Karpas-422 (cell line): ENCODE results near the gene TMC4. TPM values are rescaled to one million over a fixed set of nuclear protein-coding genes. Genes with fewer than 3 reads are reported as not detected.
"Not testable (repeated sequence)": the region's sequence is repeated elsewhere in the genome, so short reads cannot be mapped to it uniquely, and the experiment has no call there.

ENCODE experiments used
- DNase-seq: peaks from one replicate; pipeline ENCODE4 v3.0.0-alpha.2; 2015
- H2AFZ ChIP-seq: fragments of 200-600 bp; sonication (generic); 2 replicates; pipeline ENCODE4 v1.6.1; 2014; ENCODE audit warnings: antibody characterized with exemption, low read length, mixed read lengths
- H3K27ac ChIP-seq: fragments of 200-600 bp; sonication (generic); 2 replicates; pipeline ENCODE4 v1.5.1; 2014; ENCODE audit warnings: mild to moderate bottlenecking, low read length, moderate library complexity
- H3K27me3 ChIP-seq: fragments of 200-600 bp; sonication (generic); 2 replicates; pipeline ENCODE4 v1.6.1; 2014; ENCODE audit warnings: low read length, mixed read lengths
- H3K36me3 ChIP-seq: fragments of 200-600 bp; sonication (generic); 2 replicates; pipeline ENCODE4 v1.6.1; 2014; ENCODE audit warnings: low read length, mixed read lengths; ENCODE audit not compliant: insufficient read depth
- H3K4me1 ChIP-seq: fragments of 200-600 bp; sonication (generic); 2 replicates; pipeline ENCODE4 v1.6.1; 2014; ENCODE audit warnings: mild to moderate bottlenecking, low read length, mixed read lengths
- H3K4me2 ChIP-seq: fragments of 200-600 bp; sonication (generic); 2 replicates; pipeline ENCODE4 v1.6.1; 2014; ENCODE audit warnings: low read length, low read depth, mild to moderate bottlenecking; ENCODE audit not compliant: poor library complexity, severe bottlenecking
- H3K4me3 ChIP-seq: fragments of 200-600 bp; sonication (generic); 2 replicates; pipeline ENCODE4 v1.5.1; 2014; ENCODE audit warnings: mild to moderate bottlenecking, antibody characterized with exemption, low read length, mixed read lengths
- H3K79me2 ChIP-seq: fragments of 200-600 bp; sonication (generic); 2 replicates; pipeline ENCODE4 v1.6.1; 2014; ENCODE audit warnings: mild to moderate bottlenecking, low read length, mixed read lengths
- H3K9ac ChIP-seq: fragments of 200-600 bp; sonication (generic); 2 replicates; pipeline ENCODE4 v1.6.0; 2014; ENCODE audit warnings: low read length
- H3K9me2 ChIP-seq: fragments of 200-600 bp; sonication (generic), shearing (Covaris generic); replicated peaks from 2 replicates; pipeline ENCODE4 v1.6.0; 2014; ENCODE audit warnings: mild to moderate bottlenecking, low read length, moderate library complexity; ENCODE audit not compliant: insufficient read depth
- H3K9me3 ChIP-seq: fragments of 300-700, 200-600 bp; sonication (generic); 2 replicates; pipeline ENCODE4 v1.6.1; 2014; ENCODE audit warnings: low read length, mixed read lengths
- H4K20me1 ChIP-seq: fragments of 200-600 bp; sonication (generic); 2 replicates; pipeline ENCODE4 v1.6.1; 2014; ENCODE audit warnings: mild to moderate bottlenecking, antibody characterized with exemption, low read length, low read depth; ENCODE audit not compliant: insufficient read depth
- total RNA-seq: library from RNA; depleted of rRNA; stranded (reverse); fragments of >200 nt; shearing (Covaris generic); gene quantifications from 2 replicates; pipeline ENCODE4 v1.2.3, GENCODE V29; 2014; ENCODE audit warnings: low replicate concordance

TMC4 gene
- total RNA-seq, 1 experiment from 2014 or later, result not detected

DNA sequence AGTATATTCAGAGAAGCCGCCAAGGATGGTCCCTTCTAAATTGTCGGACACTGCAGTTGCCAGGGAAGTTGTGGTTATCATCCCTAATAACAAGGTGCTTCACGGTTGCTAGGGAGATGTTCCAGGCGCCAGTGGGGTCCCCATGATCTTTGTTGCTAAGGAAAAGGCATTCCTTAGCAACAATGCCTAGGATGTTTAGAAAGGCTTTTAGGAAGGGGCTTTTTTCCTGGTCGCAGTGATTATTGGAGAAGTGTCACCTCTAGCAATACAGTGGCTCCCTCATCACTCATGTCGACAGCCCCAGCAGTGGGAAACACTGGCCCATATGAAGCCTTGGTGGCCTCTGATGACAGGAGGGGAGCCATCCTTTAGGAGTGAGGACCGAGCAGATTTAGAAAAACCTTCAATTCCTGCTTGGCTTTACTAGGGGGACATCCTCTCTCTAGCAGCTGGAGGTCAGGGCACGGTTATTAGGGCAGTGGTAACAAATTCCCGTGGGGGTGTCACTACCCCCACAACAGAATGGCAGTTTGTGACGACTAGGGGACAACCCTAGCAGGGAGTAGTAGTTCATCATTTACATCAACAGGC lies 6.4 kb upstream of the TMC4 start:
- no peak for DNase-seq
- Histone ChIP-seq H2AFZ (no peak overlapping the region), H3K79me2 (no peaks in the 10 kb centered on the region), H3K4me1 (peaks cover 17% of the 10 kb centered on the region), H4K20me1 (peaks cover 12% of the 10 kb centered on the region), H3K36me3 (peaks cover 17% of the 10 kb centered on the region), H3K27me3 (no peaks in the 10 kb centered on the region), H3K4me2 (no peak overlapping the region), H3K9me3 (no peaks in the 10 kb centered on the region), H3K9ac (no peak overlapping the region), H3K9me2 (no peaks in the 10 kb centered on the region), H3K4me3 (no peak overlapping the region), H3K27ac (no peak overlapping the region)

DNA sequence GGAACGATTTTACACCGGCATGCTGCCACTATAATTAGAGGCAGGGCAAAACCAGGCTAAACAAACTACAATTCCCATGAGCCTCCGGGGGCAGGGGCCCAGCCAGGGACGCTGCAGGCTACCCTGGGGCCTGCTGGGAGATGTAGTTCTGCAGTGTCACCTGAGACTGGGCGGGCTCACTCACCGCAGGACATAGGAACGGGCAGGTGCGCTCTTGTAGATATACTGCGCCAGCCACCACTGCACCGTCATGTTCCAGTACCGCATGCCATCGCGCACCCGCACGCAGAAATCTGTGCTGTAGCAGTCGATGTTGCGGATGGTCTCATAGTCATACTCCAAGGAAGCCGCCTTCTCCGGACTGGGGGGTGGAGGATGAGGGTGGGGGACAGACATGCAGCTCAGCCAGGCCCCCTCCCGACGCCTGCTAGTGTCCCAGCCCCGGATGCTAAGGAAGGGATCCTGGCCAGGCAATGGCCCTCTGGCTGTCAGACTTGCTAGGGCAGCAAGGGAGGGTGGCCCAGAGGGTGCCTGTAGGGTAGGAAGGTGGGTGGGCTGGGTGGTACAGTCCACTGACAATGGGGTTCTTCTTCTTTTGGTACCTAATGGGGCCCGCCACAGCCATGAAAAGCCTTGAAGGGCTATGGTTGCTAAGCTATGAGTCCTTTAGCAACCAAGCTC lies 5.8 kb upstream of the TMC4 start:
- Histone ChIP-seq H2AFZ (no peak overlapping the region), H3K36me3 (peaks cover 17% of the 10 kb centered on the region), H3K79me2 (no peaks in the 10 kb centered on the region), H3K27ac (no peak overlapping the region), H3K9me3 (no peaks in the 10 kb centered on the region), H3K9me2 (no peaks in the 10 kb centered on the region), H3K4me2 (no peak overlapping the region), H3K4me1 (peaks cover 18% of the 10 kb centered on the region), H4K20me1 (peaks cover 18% of the 10 kb centered on the region), H3K9ac (no peak overlapping the region), H3K27me3 (no peaks in the 10 kb centered on the region), H3K4me3 (no peak overlapping the region)
- DNase-seq, result peak; percentile 82

DNA sequence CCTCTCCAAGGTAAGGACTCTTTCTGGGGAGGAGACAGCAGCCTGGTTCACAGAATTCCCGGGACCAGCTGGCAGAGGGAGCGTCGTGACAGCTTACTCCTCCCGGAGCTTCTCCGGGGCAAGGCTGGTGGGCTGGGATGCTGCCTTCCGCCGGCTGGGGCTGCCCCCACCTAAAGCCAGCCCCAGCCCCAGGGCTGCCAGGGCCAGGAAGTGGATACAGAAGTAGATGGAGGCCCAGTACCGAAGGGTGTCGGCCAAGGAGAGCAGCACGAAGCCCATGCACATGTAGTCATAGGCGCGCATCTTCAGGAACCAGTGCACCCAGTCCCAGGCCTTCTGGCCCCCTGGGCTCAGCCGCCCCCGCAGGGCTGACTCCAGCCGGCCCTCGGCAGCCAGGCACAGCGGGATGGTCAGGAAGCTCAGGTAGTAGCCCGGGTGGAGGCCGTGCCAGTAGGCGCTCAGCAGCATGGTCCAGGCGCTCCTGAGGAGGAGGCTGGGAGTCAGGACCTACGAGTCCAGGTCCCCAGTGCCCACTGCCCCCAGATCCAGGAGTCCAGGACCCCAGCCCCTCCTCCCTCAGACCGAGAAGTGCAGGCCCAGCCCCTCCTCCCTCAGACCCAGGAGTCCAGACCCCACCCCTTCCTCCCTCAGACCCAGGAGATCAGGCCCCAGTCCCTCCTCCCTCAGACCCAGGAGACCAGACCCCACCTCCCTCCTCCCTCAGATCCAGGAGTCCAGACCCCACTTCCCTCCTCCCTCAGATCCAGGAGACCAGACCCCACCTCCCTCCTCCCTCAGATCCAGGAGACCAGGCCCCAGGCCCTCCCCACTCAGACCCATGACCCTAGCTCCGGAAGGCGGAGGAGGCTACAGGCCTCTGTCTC lies 1.2 kb upstream of the TMC4 start:
- DNase-seq, result no peak
- Histone ChIP-seq H3K9ac (no peak overlapping the region), H3K4me3 (no peak overlapping the region), H3K4me1 (peaks cover 15% of the 10 kb centered on the region), H3K27ac (no peak overlapping the region), H2AFZ (no peak overlapping the region), H3K9me2 (no peaks in the 10 kb centered on the region), H3K4me2 (no peak overlapping the region), H4K20me1 (peaks cover 24% of the 10 kb centered on the region), H3K27me3 (no peaks in the 10 kb centered on the region), H3K36me3 (peaks cover 17% of the 10 kb centered on the region), H3K79me2 (no peaks in the 10 kb centered on the region), H3K9me3 (no peaks in the 10 kb centered on the region)

DNA sequence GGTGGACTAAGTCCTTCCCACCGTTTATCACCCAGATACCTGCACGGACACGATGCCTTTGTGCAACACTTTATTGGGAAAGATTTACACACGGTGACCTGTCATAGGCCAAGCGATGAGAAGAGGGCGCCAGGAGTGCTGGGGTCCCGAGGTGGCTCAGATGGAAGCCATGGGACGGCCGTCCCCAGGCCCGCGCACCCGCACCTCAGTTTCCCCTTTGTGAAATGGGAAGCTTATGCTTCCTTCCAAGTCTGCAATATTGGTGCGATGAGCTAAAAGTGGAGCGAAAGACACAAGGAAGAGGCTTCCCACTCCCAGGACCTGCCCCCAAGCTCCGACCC lies 369 bp upstream of the TMC4 start:
- no peak overlapping the region for H3K4me2 ChIP-seq
- H4K20me1 ChIP-seq, result peaks cover 18% of the 10 kb centered on the region
- no peak overlapping the region for H3K4me3 ChIP-seq
- H3K9me2 ChIP-seq, result no peaks in the 10 kb centered on the region
- H3K36me3 ChIP-seq, result peaks cover 11% of the 10 kb centered on the region
- no peak overlapping the region for H3K9ac ChIP-seq
- no peaks in the 10 kb centered on the region for H3K9me3 ChIP-seq
- peaks cover 12% of the 10 kb centered on the region for H3K4me1 ChIP-seq
- DNase-seq, result no peak
- H3K27me3 ChIP-seq, result no peaks in the 10 kb centered on the region
- H3K79me2 ChIP-seq, result no peaks in the 10 kb centered on the region
- H3K27ac ChIP-seq, result no peak overlapping the region
- no peak overlapping the region for H2AFZ ChIP-seq

DNA sequence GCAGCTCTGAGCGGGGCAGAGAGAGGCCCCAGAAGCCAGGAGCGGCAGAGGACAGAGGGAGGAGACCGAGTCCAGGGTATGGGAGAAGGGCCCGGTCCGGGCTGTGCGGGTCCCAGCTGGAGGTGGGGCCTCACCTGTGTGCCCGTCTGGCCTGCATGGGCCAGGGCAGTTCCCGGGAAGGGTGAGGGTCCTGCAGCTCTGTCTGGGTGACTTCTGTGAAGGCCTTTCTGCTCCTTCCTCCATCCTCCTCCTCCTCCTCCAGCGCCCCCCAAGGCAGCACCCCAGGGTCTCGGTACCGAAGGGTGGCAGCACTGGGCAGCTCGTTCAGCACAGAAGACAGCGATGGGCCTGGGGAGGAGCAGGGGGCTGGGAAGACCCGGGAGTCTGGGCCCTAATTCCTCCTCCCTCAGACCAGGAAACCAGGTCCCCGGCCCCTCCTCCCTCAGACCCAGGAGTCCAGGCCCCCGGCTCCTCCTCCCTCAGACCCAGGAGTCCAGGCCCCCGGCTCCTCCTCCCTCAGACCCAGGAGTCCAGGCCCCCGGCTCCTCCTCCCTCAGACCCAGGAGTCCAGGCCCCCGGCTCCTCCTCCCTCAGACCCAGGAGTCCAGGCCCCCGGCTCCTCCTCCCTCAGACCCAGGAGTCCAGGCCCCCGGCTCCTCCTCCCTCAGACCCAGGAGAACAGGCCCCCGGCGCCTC lies 1.1 kb downstream of the TMC4 start:
- not testable (repeated sequence) for H3K27ac ChIP-seq, H3K4me3 ChIP-seq, H3K9me2 ChIP-seq, H3K79me2 ChIP-seq, DNase-seq, H2AFZ ChIP-seq, H3K9ac ChIP-seq, H3K9me3 ChIP-seq, H3K27me3 ChIP-seq, H3K4me2 ChIP-seq, H3K36me3 ChIP-seq
- Histone ChIP-seq H3K4me1 (peaks cover 13% of the 10 kb centered on the region), H4K20me1 (peaks cover 18% of the 10 kb centered on the region)

DNA sequence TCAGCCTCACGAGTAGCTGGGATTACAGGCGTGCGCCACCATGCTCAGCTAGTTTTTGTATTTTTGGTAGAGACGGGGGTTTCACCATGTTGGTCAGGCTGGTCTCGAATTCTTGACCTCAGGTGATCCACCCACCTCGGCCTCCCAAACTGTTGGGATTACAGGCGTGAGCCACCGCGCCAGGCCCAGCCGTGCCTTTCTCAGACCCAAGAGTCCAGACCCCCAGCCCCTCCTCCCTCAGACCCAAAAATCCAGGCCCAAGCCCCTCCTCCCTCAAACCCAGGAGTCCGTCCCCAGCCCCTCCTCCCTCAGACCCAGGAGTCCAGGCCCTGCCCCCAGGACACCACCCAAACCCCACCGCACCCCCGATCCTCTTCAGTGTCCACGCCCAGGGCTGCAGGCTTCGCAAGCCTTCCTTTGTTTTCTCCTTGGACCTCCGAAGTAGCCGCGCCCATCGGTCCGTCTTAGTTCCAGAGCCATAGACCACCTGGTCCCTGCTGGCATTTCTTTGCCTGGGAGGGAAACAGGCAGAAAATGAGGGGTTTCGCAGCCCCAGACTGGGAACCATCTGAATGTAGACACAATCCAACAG lies 3.7 kb downstream of the TMC4 start:
- Histone ChIP-seq H3K79me2 (no peaks in the 10 kb centered on the region), H3K27me3 (no peaks in the 10 kb centered on the region), H3K4me2 (no peak overlapping the region), H4K20me1 (peaks cover 21% of the 10 kb centered on the region), H3K36me3 (no peaks in the 10 kb centered on the region), H3K27ac (no peak overlapping the region), H3K9me3 (no peaks in the 10 kb centered on the region), H3K9me2 (no peaks in the 10 kb centered on the region), H3K4me1 (peaks cover 13% of the 10 kb centered on the region), H2AFZ (no peak overlapping the region), H3K9ac (no peak overlapping the region), H3K4me3 (no peak overlapping the region)
- no peak for DNase-seq

DNA sequence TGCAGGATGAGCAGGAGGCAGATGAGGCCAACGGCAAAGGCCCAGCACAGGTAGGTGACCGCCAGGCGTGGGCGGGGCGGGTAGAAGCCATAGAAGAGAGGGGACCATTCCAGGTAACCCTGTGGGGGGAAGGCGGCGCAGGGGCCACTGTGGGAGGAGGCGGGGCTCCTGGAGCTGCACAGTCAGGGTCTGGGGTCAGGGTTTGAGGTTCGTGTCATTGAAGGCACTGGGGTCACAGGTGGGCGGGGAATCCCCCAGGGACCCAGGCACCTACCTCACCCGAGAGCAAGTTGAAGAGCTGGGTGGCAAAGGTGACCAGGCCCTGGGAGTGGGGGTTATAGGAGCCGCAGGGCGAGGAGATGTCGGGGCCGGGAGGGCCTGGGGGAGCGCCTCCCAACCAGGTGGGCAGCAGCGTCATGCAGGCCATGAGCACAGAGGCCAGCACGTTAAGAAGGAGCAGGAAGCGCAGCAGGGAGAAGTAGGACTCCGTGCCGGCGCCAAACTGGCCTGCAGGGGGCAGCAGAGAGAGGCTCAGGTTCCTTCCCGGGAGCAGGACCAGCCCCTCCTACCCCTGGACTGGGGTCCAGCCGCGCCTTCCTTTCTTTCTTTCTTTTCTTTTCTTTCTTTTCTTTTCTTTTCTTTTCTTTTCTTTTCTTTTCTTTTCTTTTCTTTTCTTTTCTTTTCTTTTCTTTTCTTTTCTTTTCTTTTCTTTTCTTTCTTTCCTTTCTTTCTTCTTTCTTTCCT lies 4.6 kb downstream of the TMC4 start:
- Histone ChIP-seq H3K79me2 (no peaks in the 10 kb centered on the region), H3K9ac (peak overlapping the region; percentile 45), H3K9me2 (no peaks in the 10 kb centered on the region), H3K9me3 (no peaks in the 10 kb centered on the region), H3K36me3 (no peaks in the 10 kb centered on the region), H3K27me3 (no peaks in the 10 kb centered on the region), H4K20me1 (peaks cover 12% of the 10 kb centered on the region), H3K4me3 (no peak overlapping the region), H3K4me1 (peaks cover 8% of the 10 kb centered on the region), H3K4me2 (peak overlapping the region; percentile 39), H3K27ac (no peak overlapping the region), H2AFZ (no peak overlapping the region)
- peak; percentile 98 for DNase-seq
